OCI-LY7 (cell line): ENCODE results near the gene MINDY4.

Experiments used
- EZH2phosphoT487 ChIP-seq: fragments of 200-600 bp; sonication (generic); IDR thresholded peaks from 2 replicates; pipeline ENCODE4 v1.6.1; 2018; ENCODE audit warnings: low read depth, borderline replicate concordance, mild to moderate bottlenecking, mixed run types, antibody characterized with exemption, low read length, moderate library complexity, mixed read lengths
- TF ChIP-seq, protein P1 (sequence below): fragments of 200-600 bp; sonication (generic); conservative IDR thresholded peaks from 2 replicates; pipeline ENCODE4 v1.5.1; 2014; ENCODE audit warnings: mild to moderate bottlenecking, antibody characterized with exemption, low read length, moderate library complexity, mixed read lengths

DNA sequence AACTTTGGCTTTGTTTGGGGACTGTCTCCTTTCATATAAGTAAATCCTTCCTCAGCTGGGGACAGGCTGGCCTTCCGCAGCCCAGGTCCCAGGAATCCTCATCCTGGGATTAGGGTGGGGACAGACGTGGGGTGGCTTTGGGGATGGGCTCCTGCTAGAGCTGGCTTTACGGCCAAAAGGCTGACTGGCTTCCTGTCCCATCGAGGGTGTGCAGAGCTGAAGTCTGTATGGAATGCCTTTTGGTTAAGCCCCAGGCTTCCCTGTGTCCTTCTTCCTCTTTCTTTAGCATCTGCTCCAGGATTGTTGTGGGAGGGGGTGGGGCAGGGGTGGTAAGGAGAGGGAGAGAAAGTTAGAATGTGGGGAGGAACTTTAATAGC, 81.1 kb downstream of the MINDY4 start:
- TF ChIP-seq, protein P1, sequence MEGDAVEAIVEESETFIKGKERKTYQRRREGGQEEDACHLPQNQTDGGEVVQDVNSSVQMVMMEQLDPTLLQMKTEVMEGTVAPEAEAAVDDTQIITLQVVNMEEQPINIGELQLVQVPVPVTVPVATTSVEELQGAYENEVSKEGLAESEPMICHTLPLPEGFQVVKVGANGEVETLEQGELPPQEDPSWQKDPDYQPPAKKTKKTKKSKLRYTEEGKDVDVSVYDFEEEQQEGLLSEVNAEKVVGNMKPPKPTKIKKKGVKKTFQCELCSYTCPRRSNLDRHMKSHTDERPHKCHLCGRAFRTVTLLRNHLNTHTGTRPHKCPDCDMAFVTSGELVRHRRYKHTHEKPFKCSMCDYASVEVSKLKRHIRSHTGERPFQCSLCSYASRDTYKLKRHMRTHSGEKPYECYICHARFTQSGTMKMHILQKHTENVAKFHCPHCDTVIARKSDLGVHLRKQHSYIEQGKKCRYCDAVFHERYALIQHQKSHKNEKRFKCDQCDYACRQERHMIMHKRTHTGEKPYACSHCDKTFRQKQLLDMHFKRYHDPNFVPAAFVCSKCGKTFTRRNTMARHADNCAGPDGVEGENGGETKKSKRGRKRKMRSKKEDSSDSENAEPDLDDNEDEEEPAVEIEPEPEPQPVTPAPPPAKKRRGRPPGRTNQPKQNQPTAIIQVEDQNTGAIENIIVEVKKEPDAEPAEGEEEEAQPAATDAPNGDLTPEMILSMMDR: no peak
- TF ChIP-seq EZH2phosphoT487: no peak
